HG03521 (cell line): Measurements from ENCODE around the gene MPIG6B.

ENCODE experiments used
- ATAC-seq: cut with Tn5 transposase; IDR thresholded peaks from one replicate; pipeline ENCODE4 v1.9.1; 2021; ENCODE audit warnings: mild to moderate bottlenecking, moderate library complexity; ENCODE audit not compliant: unreplicated experiment

The MPIG6B gene

GRCh38 chr6:31723245-31723979 is at the start of gene MPIG6B:
Gene MPIG6B (plus strand): TSS chr6:31723373. CDS start chr6:31723384, 11 bp downstream.
- ATAC-seq, result no peak

GRCh38 chr6:31676322-31676903 is 46.8 kb upstream of the MPIG6B start:
- ATAC-seq, result no peak

GRCh38 chr6:31676904-31677303 is 46.3 kb upstream of the MPIG6B start:
- ATAC-seq, result no peak

- no peak for ATAC-seq
Observed at GRCh38 chr6:31677955-31678354, 45.2 kb upstream of the MPIG6B start.

GRCh38 chr6:31680226-31681134 is 42.7 kb upstream of the MPIG6B start, which contains the start of gene LY6G5C:
Gene LY6G5C (minus strand): TSS chr6:31681067. CDS start chr6:31680373, 694 bp downstream.
- ATAC-seq, result no peak

GRCh38 chr6:31681135-31681671 is 42.0 kb upstream of the MPIG6B start:
- no peak for ATAC-seq

- no peak for ATAC-seq
Observed at GRCh38 chr6:31683591-31683990, 39.6 kb upstream of the MPIG6B start.

GRCh38 chr6:31686483-31686882 is 36.7 kb upstream of the MPIG6B start:
- no peak for ATAC-seq

GRCh38 chr6:31687321-31687720 is 35.9 kb upstream of the MPIG6B start:
- ATAC-seq, result no peak

- no peak for ATAC-seq
Observed at GRCh38 chr6:31687860-31688693, 35.1 kb upstream of the MPIG6B start.

GRCh38 chr6:31689249-31690110 is 33.7 kb upstream of the MPIG6B start:
- ATAC-seq, result no peak

- ATAC-seq, result no peak
Observed at GRCh38 chr6:31690231-31691077, 32.7 kb upstream of the MPIG6B start.

GRCh38 chr6:31691078-31691463 is 32.1 kb upstream of the MPIG6B start:
- ATAC-seq, result no peak

- no peak for ATAC-seq
Observed at GRCh38 chr6:31691564-31692108, 31.5 kb upstream of the MPIG6B start.

GRCh38 chr6:31692353-31692752 is 30.8 kb upstream of the MPIG6B start:
- ATAC-seq, result no peak

- no peak for ATAC-seq
Observed at GRCh38 chr6:31692886-31693285, 30.3 kb upstream of the MPIG6B start.

- ATAC-seq, result no peak
Observed at GRCh38 chr6:31693535-31693934, 29.6 kb upstream of the MPIG6B start.

- ATAC-seq, result no peak
Observed at GRCh38 chr6:31697555-31697954, 25.6 kb upstream of the MPIG6B start.
